Measurements from ENCODE around the gene COL26A1. TPM values are rescaled to one million over a fixed set of nuclear protein-coding genes. Genes with fewer than 3 reads are reported as not detected.

COL26A1 gene
- total RNA-seq, 6 experiments from 2014 or later: 1.4 to 5.4 (median 3.0) TPM

GRCh38 chr7:101419831-101420230, 57.2 kb downstream of the COL26A1 start:
- Histone ChIP-seq H3K27me3 (no peaks in the 10 kb centered on the region), H3K9me3 (no peaks in the 10 kb centered on the region), H3K4me3 (no peak overlapping the region), H3K4me1 (no peaks in the 10 kb centered on the region), H3K27ac (no peak overlapping the region), H3K36me3 (no peaks in the 10 kb centered on the region)
- intact Hi-C loops (cut with DNase I): loop anchor here in 1 of 2 donors (10.0 kb wide), 1 partner anchor 55 kb away; the partner anchor contains the start of gene COL26A1
- TF ChIP-seq POLR2A (IDR thresholded peaks at IDR 0.05): no peak
- TF ChIP-seq CTCF (IDR thresholded peaks at IDR 0.05): no peak
- 93% methylated on average over 5 of the region's 16 CpGs for WGBS (ENCODE audit: insufficient coverage, low coverage, low lambda C conversion rate, missing lambda C conversion rate)
- DNase-seq (no peak), ATAC-seq (peak in 1 of 4 donors; percentile 28)

GRCh38 chr7:101420436-101420835, 57.8 kb downstream of the COL26A1 start:
- intact Hi-C loops (cut with DNase I): no loop called here
- no peak overlapping the region for H3K27ac ChIP-seq
- TF ChIP-seq CTCF (IDR thresholded peaks at IDR 0.05) (no peak), POLR2A (IDR thresholded peaks at IDR 0.05) (no peak)
- H3K27me3 ChIP-seq: no peaks in the 10 kb centered on the region
- H3K4me1 ChIP-seq: no peaks in the 10 kb centered on the region
- no peaks in the 10 kb centered on the region for H3K9me3 ChIP-seq
- DNase-seq: no peak
- peak in 1 of 4 donors; percentile 41 for ATAC-seq
- H3K4me3 ChIP-seq: no peak overlapping the region
- 56% methylated on average over 2 of the region's 5 CpGs for WGBS (ENCODE audit: insufficient coverage, low coverage, low lambda C conversion rate, missing lambda C conversion rate)
- no peaks in the 10 kb centered on the region for H3K36me3 ChIP-seq

DNA sequence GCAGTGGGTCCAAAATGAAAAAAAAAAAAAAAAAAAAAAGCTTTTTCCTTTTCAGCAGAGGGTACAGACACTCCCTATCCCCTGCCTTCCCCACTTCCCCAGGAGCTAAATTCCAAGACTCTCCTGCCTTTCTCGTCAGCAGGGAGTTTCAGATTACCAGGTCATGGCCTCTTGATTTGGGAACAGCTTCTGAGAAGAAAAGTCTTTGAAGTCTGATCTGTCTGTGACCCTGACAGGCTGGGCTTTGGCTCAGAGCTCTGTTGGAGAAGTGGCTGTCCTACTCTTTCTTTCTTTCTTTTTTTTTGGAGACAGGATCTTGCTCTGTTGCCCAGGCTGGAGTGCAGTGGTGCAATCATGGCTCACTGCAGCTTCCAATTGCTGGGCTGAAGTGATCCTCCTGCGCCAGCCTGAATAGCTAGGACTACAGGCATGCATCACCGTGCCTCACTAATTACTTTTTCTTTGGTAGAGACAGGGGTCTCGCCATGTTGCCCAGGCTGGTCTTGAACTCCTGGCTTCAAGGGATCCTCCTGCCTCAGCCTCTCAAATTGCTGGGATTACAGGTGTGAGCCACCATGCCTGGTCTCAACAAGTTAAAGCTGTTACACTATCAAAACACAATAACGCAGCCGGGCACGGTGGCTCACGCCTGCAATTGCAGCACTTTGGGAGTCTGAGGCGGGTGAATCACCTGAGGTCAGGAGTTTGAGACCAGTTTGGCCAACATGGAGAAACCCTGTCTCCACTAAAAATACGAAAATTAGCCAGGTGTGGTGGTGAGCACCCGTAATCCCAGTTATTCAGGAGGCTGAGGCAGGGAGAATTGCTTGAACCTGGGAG, 59.9 kb downstream of the COL26A1 start:
- no peak overlapping the region for H3K27ac ChIP-seq
- TF ChIP-seq CTCF (IDR thresholded peaks at IDR 0.05): no peak
- TF ChIP-seq POLR2A (IDR thresholded peaks at IDR 0.05): no peak
- H3K27me3 ChIP-seq: no peaks in the 10 kb centered on the region
- no peaks in the 10 kb centered on the region for H3K36me3 ChIP-seq
- DNase-seq (no peak), ATAC-seq (no peak)
- no peaks in the 10 kb centered on the region for H3K9me3 ChIP-seq
- 83% methylated on average over 7 of the region's 11 CpGs for WGBS (ENCODE audit: insufficient coverage, low coverage, low lambda C conversion rate, missing lambda C conversion rate)
- H3K4me3 ChIP-seq: no peak overlapping the region
- no peaks in the 10 kb centered on the region for H3K4me1 ChIP-seq
- intact Hi-C loops (cut with DNase I): no loop called here

DNA sequence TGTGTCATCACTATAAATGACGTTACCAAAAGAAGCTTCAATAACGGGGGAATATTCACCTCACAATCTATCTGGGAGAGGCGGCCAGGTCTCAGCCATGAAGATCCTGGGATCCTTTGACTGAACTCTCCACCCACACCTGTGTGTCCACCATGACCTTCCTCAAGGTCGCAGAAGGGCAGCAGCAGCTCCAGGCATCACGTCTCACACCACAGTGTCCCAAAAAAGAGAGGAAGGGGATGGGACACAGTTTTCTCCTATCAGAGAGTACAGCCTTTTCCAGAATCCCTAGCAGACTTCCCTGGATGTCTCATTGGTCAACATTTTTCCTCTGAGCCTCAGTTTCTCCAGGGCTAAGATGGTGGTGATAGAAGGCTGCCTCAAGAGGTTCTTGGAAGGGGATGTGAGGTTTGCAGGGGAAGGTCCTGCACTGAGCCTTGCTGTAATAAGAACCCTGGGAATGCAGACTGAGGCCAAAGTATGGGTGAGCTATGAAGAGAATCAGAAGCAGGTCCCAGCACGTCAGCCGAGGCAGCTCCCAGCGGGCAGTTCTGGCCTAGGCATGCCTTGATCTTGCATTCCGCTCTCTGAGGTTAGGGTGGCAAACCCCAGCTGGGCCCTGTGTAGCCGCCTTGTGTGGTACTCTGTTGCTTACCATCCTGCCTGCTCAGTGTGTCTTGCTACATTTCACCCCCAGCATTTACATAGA, 63.8 kb downstream of the COL26A1 start:
- Histone ChIP-seq H3K27me3 (no peaks in the 10 kb centered on the region), H3K4me3 (no peak overlapping the region), H3K9me3 (no peaks in the 10 kb centered on the region), H3K4me1 (no peaks in the 10 kb centered on the region), H3K27ac (no peak overlapping the region), H3K36me3 (no peaks in the 10 kb centered on the region)
- WGBS (ENCODE audit: insufficient coverage, low coverage, low lambda C conversion rate, missing lambda C conversion rate): 90% methylated on average over 4 of the region's 10 CpGs
- ATAC-seq (no peak), DNase-seq (no peak)
- TF ChIP-seq POLR2A (IDR thresholded peaks at IDR 0.05) (no peak), CTCF (IDR thresholded peaks at IDR 0.05) (no peak)
- intact Hi-C loops (cut with DNase I): no loop called here
